Neural cell (in vitro differentiated cells): Measurements from ENCODE around the gene ZNF189. TPM values are rescaled to one million over a fixed set of nuclear protein-coding genes. Genes with fewer than 3 reads are reported as not detected.

Experiments used
- H2AFZ ChIP-seq: fragments of 200-600, 300-800 bp; sonication (generic), shearing (Covaris generic); 2 replicates; pipeline ENCODE4 v1.6.0; 2014; ENCODE audit warnings: low read depth, mild to moderate bottlenecking, antibody characterized with exemption, low read length, moderate library complexity
- H3F3A ChIP-seq: fragments of 200-600 bp; shearing (Covaris generic); 2 replicates; pipeline ENCODE4 v1.6.1; 2016; ENCODE audit warnings: mild to moderate bottlenecking, moderate library complexity, mixed read lengths, antibody characterized with exemption, low read length; ENCODE audit not compliant: insufficient read depth, poor library complexity, severe bottlenecking
- H3K27ac ChIP-seq: fragments of 200-600, 300-800 bp; sonication (generic), shearing (Covaris generic); 2 replicates; pipeline ENCODE4 v1.5.1; 2014; ENCODE audit warnings: mild to moderate bottlenecking, low read length, moderate library complexity
- H3K27me3 ChIP-seq: fragments of 300-800, 200-600 bp; sonication (generic), shearing (Covaris generic); 2 replicates; pipeline ENCODE4 v1.6.0; 2014; ENCODE audit warnings: mild to moderate bottlenecking, low read depth, low read length, moderate library complexity; ENCODE audit not compliant: insufficient read depth
- H3K36me3 ChIP-seq: fragments of 300-800, 200-600 bp; sonication (generic), shearing (Covaris generic); 2 replicates; pipeline ENCODE4 v1.5.1; 2014; ENCODE audit warnings: mild to moderate bottlenecking, antibody characterized with exemption, low read length, moderate library complexity; ENCODE audit not compliant: insufficient read depth
- H3K4me2 ChIP-seq: fragments of 300-800, 200-600 bp; sonication (generic), shearing (Covaris generic); 2 replicates; pipeline ENCODE4 v1.6.0; 2014; ENCODE audit warnings: mild to moderate bottlenecking, low read length
- H3K4me3 ChIP-seq: fragments of 300-800, 200-600 bp; sonication (generic), shearing (Covaris generic); 2 replicates; pipeline ENCODE4 v1.5.1; 2014; ENCODE audit warnings: mild to moderate bottlenecking, low read length, moderate library complexity
- H3K79me2 ChIP-seq: fragments of 200-600 bp; shearing (Covaris generic); replicated peaks from 2 replicates; pipeline ENCODE4 v1.6.0; 2014; ENCODE audit warnings: mild to moderate bottlenecking, low read length, moderate library complexity; ENCODE audit not compliant: insufficient read depth
- H3K9ac ChIP-seq: fragments of 300-800, 200-600 bp; sonication (generic), shearing (Covaris generic); 2 replicates; pipeline ENCODE4 v1.6.1; 2016; ENCODE audit warnings: mild to moderate bottlenecking, low read length, mixed read lengths
- H3K9me2 ChIP-seq: fragments of 200-600 bp; shearing (Covaris generic); 2 replicates; pipeline ENCODE4 v1.6.1; 2016; ENCODE audit warnings: mild to moderate bottlenecking, low read length, mixed read lengths; ENCODE audit not compliant: insufficient read depth
- H3K9me3 ChIP-seq: fragments of 200-600, 300-800 bp; sonication (generic), shearing (Covaris generic); 2 replicates; pipeline ENCODE4 v1.6.1; 2016; ENCODE audit warnings: mild to moderate bottlenecking, mixed run types, low read length, moderate library complexity, mixed read lengths
- H4K20me1 ChIP-seq: fragments of 200-600 bp; shearing (Covaris generic); 2 replicates; pipeline ENCODE4 v1.6.1; 2016; ENCODE audit warnings: mild to moderate bottlenecking, mixed run types; ENCODE audit not compliant: insufficient read depth
- EP300 ChIP-seq: fragments of 450-650 bp; conservative IDR thresholded peaks from 2 replicates; pipeline ENCODE4 v1.6.1; 2014; ENCODE audit warnings: antibody characterized with exemption, mild to moderate bottlenecking, moderate library complexity; ENCODE audit not compliant: poor library complexity, severe bottlenecking
- EZH2 ChIP-seq: fragments of 200-600, 300-800 bp; shearing (Covaris generic), sonication (generic); IDR thresholded peaks from 2 replicates; pipeline ENCODE4 v1.6.1; 2014; ENCODE audit warnings: antibody characterized with exemption, low read length, borderline replicate concordance, mild to moderate bottlenecking; ENCODE audit not compliant: insufficient read depth, poor library complexity, severe bottlenecking
- MXI1 ChIP-seq: fragments of 450-650 bp; conservative IDR thresholded peaks from 2 replicates; pipeline ENCODE4 v1.6.1; 2014; ENCODE audit warnings: antibody characterized with exemption, mild to moderate bottlenecking; ENCODE audit not compliant: poor library complexity, severe bottlenecking
- POLR2AphosphoS5 ChIP-seq: IDR thresholded peaks from 2 replicates; pipeline ENCODE4 v1.6.1; 2012
- RAD21 ChIP-seq: fragments of 450-650 bp; conservative IDR thresholded peaks from 2 replicates; pipeline ENCODE4 v1.6.1; 2014; ENCODE audit warnings: antibody characterized with exemption, mild to moderate bottlenecking, moderate library complexity
- SMC3 ChIP-seq: fragments of 450-650 bp; conservative IDR thresholded peaks from 2 replicates; pipeline ENCODE4 v1.6.1; 2014; ENCODE audit warnings: antibody characterized with exemption, mild to moderate bottlenecking, moderate library complexity; ENCODE audit not compliant: poor library complexity
- TAF1 ChIP-seq: IDR thresholded peaks from 2 replicates; pipeline ENCODE4 v1.6.1; 2012; ENCODE audit warnings: low read depth
- polyA plus RNA-seq: library from polyadenylated mRNA; depleted of rRNA; stranded (reverse); fragments of >200 nt; gene quantifications from 2 replicates; pipeline ENCODE4 v1.2.3, GENCODE V29; 2014
- TF ChIP-seq, protein P1 (sequence below): IDR thresholded peaks from 2 replicates; pipeline ENCODE4 v1.6.1; 2012; ENCODE audit warnings: borderline replicate concordance
- TF ChIP-seq, protein P2 (sequence below): fragments of 450-650 bp; IDR thresholded peaks from 2 replicates; pipeline ENCODE4 v1.5.1; 2014; ENCODE audit warnings: antibody characterized with exemption, mild to moderate bottlenecking, moderate library complexity; ENCODE audit not compliant: poor library complexity, severe bottlenecking

The ZNF189 gene
- polyA plus RNA-seq, 1 donor from 2014 or later = 28.0 TPM

DNA sequence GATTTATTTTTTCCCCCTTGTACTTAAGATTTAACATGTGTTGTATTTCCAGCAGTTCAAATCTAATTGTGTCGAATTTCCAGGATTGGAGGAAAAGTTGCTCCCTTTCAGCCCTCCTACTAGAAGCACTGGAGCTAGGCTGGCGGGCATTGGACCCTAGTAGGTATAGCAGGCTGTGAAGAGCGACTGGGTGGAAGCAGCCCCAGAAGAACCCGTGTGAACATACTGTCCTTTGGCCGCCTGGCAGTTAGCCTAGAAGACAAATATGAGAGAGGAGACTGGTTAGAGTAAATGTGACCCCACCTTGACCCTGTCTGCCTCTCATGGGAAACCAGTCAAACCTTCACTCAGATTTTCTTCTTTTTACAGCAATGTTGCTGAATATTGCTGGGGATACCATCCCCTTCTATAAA, 23.0 kb downstream of the ZNF189 start:
- Histone ChIP-seq H2AFZ (no peak overlapping the region), H3K79me2 (no peaks in the 10 kb centered on the region), H3K27me3 (no peaks in the 10 kb centered on the region), H3K4me3 (no peak overlapping the region), H3K27ac (no peak overlapping the region), H3K36me3 (no peaks in the 10 kb centered on the region), H3K4me2 (no peak overlapping the region), H3K9me2 (no peaks in the 10 kb centered on the region), H4K20me1 (no peaks in the 10 kb centered on the region), H3F3A (no peaks in the 10 kb centered on the region), H3K9ac (no peak overlapping the region), H3K9me3 (no peaks in the 10 kb centered on the region)
- TF ChIP-seq, protein P1, sequence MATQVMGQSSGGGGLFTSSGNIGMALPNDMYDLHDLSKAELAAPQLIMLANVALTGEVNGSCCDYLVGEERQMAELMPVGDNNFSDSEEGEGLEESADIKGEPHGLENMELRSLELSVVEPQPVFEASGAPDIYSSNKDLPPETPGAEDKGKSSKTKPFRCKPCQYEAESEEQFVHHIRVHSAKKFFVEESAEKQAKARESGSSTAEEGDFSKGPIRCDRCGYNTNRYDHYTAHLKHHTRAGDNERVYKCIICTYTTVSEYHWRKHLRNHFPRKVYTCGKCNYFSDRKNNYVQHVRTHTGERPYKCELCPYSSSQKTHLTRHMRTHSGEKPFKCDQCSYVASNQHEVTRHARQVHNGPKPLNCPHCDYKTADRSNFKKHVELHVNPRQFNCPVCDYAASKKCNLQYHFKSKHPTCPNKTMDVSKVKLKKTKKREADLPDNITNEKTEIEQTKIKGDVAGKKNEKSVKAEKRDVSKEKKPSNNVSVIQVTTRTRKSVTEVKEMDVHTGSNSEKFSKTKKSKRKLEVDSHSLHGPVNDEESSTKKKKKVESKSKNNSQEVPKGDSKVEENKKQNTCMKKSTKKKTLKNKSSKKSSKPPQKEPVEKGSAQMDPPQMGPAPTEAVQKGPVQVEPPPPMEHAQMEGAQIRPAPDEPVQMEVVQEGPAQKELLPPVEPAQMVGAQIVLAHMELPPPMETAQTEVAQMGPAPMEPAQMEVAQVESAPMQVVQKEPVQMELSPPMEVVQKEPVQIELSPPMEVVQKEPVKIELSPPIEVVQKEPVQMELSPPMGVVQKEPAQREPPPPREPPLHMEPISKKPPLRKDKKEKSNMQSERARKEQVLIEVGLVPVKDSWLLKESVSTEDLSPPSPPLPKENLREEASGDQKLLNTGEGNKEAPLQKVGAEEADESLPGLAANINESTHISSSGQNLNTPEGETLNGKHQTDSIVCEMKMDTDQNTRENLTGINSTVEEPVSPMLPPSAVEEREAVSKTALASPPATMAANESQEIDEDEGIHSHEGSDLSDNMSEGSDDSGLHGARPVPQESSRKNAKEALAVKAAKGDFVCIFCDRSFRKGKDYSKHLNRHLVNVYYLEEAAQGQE = no peak
- TF ChIP-seq EZH2 = no peak
- TF ChIP-seq SMC3 = no peak
- TF ChIP-seq TAF1 = no peak

GRCh38 chr9:101427358-101427757, 28.7 kb downstream of the ZNF189 start:
- H3K79me2 ChIP-seq = no peaks in the 10 kb centered on the region
- H3K9me3 ChIP-seq = no peaks in the 10 kb centered on the region
- no peak overlapping the region for H3K9ac ChIP-seq
- H3K27ac ChIP-seq = no peak overlapping the region
- no peak overlapping the region for H3K4me3 ChIP-seq
- no peak overlapping the region for H3K4me2 ChIP-seq
- H2AFZ ChIP-seq = no peak overlapping the region
- H3F3A ChIP-seq = no peaks in the 10 kb centered on the region
- H3K36me3 ChIP-seq = no peaks in the 10 kb centered on the region
- H4K20me1 ChIP-seq = no peaks in the 10 kb centered on the region
- H3K9me2 ChIP-seq = no peaks in the 10 kb centered on the region
- TF ChIP-seq RAD21 (no peak), POLR2AphosphoS5 (no peak), MXI1 (no peak), EP300 (no peak), SMC3 (no peak), TAF1 (no peak), EZH2 (no peak)
- TF ChIP-seq, protein P1 = no peak
- TF ChIP-seq, protein P2, sequence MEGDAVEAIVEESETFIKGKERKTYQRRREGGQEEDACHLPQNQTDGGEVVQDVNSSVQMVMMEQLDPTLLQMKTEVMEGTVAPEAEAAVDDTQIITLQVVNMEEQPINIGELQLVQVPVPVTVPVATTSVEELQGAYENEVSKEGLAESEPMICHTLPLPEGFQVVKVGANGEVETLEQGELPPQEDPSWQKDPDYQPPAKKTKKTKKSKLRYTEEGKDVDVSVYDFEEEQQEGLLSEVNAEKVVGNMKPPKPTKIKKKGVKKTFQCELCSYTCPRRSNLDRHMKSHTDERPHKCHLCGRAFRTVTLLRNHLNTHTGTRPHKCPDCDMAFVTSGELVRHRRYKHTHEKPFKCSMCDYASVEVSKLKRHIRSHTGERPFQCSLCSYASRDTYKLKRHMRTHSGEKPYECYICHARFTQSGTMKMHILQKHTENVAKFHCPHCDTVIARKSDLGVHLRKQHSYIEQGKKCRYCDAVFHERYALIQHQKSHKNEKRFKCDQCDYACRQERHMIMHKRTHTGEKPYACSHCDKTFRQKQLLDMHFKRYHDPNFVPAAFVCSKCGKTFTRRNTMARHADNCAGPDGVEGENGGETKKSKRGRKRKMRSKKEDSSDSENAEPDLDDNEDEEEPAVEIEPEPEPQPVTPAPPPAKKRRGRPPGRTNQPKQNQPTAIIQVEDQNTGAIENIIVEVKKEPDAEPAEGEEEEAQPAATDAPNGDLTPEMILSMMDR = no peak
- H3K27me3 ChIP-seq = no peaks in the 10 kb centered on the region
